ENCODE data around the gene CEP72.
"Not testable (repeated sequence)": the region's sequence is repeated elsewhere in the genome, so short reads cannot be mapped to it uniquely, and the experiment has no call there.

The CEP72 gene

DNA sequence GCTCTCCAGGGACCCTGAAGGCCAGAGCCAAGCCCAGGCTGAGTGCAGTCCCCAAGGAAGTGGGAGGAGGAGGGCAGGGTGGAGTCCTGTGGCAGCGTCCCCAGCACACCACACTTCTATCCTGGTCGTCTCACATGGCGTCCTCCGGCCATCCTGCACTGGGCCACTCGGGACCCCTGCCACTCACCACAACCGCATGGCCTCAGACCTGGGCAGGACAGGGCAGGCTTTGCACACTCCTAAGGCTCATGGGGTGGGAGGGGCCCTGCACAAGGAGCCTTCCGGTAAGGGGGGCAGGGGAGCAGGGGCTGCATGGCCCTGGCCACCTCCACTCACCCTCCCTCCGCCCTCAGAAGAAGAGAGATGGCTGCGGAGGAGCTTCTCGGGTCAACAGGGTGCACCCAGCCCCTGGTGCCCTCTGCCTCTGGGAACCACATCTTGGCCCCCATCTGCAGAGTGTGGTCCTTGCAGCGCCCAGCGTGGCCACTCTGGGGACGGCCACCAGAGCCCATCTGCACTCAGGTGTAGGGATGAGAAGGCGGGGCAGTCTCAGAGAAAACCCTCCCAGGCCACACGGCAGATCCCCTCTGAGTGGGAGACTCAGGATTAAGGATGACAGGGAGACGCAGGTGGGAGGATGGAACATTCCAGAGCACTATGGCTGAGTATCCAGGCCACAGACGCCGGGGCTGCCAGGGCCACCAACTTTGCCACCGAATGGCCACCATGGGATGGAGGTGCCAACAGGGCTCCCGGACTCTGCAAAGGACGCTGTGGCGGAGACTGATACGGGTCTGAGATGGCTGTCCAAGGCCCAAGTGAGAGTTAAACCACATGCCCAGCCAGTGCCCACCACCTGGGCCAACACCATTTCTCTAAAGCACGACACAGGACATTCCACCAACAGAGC is 73.4 kb downstream of the CEP72 start:
- no peak for DNase-seq (ENCODE audit: low read depth)

DNA sequence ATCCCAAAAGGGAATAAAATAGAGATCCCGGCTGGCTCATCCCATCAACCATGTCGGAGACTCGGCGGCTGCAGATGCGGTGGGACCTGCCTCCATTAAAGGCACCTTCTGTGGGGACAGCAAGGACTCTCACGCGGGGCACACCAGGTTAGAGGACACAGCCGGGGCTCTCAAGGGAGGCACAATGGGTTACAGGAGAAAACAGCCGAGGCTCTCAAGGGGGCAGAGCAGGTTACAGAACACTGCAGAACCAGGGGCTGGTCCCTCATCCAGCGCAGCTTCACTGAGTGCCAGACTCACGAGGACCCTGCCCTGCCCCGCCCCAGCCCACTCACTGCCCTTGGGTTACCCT is 74.0 kb downstream of the CEP72 start:
- not testable (repeated sequence) for DNase-seq (ENCODE audit: low read depth)

DNA sequence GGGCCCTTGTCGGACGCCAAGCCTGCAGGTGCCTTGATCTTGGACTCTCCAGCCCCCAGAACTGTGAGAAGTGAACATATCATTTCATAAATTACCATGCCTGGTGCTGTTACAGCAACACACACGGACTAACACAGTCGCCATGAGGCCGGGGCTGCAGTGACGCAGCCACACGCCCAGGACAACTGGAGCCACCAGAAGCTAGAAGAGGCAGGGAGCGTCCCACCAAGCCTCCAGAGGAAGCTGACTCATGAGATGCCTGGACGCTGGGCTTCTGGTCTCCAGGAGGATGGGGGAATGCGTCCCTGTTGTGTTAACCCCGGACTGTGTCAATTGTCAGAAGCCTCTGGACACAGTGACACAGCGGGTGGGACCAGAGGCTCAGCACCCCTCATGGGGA is 74.8 kb downstream of the CEP72 start:
- not testable (repeated sequence) for DNase-seq (ENCODE audit: low read depth)

DNA sequence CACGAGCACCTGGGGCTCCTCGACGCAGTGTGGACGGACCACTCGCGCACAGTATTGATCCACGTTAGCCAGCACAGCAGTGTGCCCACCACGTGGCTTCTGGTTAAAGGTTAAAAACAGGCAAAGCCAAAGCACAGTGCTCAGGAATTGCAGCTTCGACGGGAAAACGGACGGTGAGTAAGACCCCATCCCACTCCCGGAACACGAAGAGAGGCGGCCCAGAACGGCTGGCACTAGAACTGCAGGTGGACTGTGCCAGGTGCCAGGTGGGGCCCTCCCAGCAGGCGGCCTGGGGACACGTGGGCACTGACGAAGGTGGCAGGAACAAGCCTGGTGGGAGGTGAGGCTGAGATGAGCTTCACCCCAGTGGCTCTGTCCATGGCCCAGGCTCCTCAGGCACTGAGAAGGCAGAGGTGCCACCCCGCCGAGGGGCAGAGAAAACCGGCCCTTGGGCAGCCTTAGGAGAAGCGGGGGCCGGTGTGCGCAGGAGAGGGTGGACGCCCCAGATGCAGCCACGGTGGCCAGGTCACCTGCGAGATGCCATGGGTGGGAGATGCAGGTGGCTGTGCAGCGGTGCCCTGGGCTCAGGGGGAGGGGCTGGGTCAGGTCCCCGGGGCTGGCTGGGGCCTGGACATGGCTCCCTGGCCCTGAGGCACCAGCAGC is 76.3 kb downstream of the CEP72 start:
- DNase-seq (ENCODE audit: low read depth): not testable (repeated sequence)

DNA sequence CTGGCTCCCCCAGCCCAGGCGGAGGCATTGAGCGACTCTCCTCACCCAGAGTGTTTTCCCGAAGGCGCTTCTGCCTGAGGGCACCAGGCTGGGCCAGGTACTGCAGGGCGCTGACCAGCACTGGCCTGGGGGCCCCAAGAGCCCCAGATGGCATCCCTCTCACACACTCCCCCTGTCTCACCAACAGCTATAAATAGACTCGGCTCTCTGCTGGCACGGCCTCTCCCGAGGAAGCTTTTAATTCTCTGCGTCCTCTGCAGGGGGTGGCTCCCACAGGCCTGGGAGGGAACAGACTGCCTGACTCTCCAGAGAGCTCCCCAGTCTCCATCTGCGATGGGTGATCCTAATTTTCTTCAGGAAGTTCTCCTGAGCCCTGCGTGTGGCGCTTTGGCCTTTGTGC is 78.2 kb downstream of the CEP72 start:
- DNase-seq (ENCODE audit: low read depth): not testable (repeated sequence)

DNA sequence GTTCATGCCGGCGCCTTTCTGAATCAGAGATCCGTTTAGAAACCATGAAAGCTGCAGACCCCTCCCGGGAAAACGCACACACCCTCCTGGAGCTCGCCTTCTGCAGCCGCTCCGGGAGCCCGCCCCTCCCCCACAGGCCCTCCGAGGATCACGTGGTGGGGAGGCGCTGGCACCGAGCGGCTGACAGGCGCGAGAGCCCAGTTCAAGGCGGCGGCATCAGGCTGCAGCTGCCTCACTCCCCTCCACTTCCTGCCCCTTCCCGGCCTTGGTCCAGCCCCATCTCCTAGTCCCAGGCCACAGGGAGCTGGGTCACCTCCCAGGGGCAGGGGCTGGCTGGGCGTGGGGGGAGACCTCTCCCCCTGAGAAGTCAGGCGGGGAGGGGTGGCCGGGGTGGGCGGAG is 78.9 kb downstream of the CEP72 start:
- not testable (repeated sequence) for DNase-seq (ENCODE audit: low read depth)

DNA sequence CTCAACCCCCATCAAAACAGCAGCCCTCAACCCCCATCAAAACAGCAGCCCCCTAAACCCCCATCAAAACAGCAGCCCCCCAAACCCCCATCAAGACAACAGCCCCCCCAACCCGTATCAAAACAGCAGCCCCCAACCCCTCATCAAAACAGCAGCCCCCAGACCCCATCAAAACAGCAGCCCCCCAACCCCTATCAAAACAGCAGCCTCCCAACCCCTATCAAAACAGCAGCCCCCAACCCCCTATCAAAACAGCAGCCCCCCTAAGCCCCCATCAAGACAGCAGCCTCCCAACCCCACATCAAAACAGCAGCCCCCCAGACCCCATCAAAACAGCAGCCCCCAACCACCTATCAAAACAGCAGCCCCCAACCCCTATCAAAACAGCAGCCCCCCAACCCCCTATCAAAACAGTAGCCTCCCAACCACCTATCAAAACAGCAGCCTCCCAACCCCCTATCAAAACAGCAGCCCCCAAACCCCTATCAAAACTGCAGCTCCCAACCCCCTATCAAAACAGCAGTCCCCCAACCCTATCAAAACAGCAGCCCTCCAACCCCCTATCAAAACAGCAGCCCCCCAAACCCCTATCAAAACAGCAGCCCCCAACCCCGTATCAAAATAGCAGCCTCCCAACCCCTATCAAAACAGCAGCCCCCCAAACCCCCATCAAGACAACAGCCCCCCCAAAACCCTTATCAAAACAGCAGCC is 79.8 kb downstream of the CEP72 start:
- no peak for DNase-seq (ENCODE audit: low read depth)

DNA sequence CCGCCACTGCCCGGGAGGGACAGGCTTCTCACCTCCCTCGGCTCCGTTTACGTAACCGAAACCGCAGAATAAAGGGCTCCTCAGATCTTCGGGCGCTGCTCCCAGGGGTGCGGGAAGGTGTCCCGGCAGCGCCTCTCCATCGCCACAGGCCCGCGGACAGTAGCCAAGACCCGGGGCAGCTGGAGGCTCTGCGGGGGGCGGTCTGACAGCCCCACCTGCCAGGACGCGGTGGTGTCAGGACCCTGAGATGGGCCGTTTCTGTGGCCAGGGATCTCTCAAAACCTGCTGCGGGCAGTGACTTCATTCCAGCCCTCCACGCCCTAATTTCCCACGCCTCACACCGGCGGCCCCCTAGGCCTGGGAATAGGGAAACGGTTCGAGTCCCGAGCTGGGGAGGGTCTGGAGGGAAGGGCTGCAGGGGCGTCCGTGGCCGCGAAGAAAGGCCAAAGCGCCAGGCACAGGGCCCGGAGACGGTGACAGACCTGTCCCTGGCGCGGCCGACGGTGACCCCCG is 80.4 kb downstream of the CEP72 start:
- not testable (repeated sequence) for DNase-seq (ENCODE audit: low read depth)

DNA sequence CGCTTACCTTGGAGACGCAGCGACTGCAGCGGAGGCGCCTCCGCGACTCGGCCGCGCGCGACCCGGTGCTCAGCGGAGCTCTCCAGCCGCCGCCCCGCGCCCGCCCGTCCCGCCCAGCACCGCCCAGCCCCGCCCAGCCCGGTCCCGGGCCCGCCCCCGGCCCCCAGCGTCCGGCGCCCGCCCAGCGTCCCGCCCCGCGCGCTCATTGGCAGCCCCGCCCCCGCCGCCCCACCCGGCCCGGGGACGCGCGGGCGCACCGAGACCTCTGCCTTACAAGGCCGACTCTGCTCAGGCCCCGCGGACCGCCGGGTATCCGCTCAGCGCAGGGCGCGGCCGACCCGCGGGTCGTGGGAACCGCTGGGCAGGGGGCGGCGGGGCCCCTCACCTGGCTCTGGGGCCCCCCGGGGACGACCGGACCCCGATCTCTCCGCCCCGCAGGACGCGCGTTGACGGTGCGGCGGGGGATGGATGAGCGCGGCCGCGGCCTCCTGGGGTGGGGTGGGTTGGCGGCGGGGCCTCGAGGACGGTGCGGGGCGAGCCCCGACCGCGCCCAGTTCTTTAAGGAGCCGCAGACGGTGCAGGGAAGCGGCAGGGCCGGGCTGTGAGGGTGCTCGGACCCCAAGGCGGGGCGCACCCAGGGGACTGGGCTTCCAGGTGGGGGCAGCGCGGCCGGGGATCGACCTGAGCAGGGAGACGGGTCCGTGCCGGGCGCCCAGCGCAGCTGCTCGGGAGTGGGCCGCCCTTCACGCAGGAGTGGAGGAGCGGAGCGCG is 81.3 kb downstream of the CEP72 start, which contains the start of gene TPPP:
Gene TPPP, minus strand, starts transcription at position 82 of the 771 bp plus-strand sequence. CDS start 15,292 bp downstream, outside the sequence.
- not testable (repeated sequence) for DNase-seq (ENCODE audit: low read depth)

DNA sequence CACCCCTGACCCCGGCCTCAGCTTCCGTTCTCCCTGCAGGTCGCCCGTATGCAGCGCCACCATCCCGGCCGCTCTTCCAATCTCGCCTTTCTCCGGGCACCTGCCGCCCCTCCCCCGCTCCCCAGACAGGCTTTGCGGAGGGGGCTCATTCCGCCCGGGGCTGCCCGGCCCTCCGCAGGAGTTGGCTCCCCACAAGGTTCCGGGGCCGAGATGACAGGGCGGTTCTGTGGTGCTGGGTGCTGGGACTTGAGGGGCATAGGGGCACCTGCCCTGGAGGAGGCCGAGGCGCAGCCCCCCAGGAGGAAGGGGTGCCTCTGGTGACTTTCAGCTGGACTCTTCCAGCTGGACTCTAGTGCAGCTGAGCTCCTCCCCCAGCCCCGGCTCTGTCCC is 81.9 kb downstream of the CEP72 start:
- not testable (repeated sequence) for DNase-seq (ENCODE audit: low read depth)

DNA sequence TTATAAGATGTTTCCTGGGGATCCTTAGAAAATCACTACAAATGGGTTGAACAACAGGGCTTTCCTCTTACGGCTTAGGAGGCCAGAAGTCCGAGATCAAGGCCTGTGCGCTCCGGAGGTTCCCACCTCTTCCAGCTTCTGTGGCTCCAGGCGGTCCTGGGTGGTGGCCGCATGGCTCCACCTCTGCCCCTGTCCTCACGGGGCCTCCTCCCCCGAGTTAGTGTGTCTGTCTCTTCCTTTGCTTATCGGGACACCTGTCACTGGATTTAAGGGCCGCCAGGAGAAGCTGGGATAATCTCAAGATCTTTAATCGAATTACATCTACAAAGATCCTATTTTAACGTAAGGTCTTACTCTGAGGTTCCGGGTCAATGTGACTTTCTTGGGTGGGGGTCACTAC is 83.3 kb downstream of the CEP72 start:
- not testable (repeated sequence) for DNase-seq (ENCODE audit: low read depth)

DNA sequence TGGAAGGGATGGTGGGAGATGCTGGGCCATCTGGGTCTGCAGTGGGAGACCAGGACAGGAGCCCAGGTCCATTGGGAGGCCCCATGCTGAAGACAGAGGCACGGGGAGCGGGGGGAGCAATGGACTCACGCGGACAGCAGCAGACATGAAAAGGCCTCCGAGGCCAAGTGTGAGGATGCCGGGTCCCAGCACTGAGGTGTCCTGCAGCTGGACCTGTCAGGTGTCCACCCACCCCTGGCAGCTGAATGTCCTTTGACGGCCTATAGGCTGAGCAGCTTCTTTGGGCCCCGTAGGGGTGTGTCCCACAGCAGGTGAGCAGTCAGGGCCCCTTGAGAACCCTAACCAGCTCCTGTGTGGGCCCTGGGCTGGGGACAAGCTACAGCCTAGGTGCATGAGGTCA is 84.1 kb downstream of the CEP72 start:
- DNase-seq (ENCODE audit: low read depth): not testable (repeated sequence)

DNA sequence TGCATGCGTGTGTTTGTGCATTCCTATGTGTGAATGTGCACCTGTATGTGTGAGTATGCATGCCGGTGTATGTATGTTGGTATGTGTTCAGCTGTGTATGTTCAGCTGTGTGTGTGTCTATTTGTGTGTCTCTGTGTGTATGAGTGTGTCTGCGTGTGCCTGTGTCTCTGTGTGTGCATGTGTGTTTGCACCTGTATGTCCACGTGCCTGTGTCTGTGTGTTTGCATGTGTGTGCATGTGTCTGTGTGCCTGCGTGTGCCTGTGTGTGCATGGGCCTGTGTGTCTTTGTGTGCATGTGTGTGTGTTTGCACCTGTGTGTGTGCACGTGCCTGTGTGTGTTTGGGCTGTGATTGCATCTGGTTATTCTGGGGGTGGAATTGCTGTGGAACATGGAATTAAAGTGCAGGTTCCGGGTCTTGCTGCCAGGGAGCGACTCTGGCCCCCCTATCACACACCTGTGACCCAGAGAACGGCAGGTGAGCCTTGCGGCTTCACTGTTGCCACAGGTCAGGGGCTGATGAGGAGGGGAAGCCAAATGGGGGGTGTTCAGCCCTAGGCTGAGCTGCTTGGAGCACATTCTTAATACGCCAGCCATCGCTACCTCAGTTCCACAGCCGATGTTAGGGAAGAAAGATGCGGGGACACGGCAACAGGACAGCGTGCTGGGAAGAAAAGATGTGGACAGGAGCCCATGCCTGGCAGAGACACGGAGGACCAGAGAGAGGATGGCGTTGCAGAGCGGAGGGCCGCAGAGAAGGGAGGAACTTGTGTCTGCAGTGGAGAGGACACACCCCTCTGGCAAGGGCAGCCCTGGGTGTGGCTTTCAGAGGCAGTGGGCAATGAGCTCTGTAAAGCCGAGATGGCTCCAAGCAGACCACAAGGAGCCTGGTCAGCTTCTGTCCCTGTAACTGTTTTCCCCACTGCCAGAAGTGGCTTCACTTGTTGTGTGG is 84.9 kb downstream of the CEP72 start:
- not testable (repeated sequence) for DNase-seq (ENCODE audit: low read depth)

Measured in stromal cell of bone marrow (primary cell).